IPS-NIHi7 (cell line): ENCODE data around the gene FBN2.

ENCODE experiments used
- DNase-seq: peaks from one replicate; pipeline ENCODE4 v3.0.0; 2012; ENCODE audit warnings: mixed read lengths; ENCODE audit errors: extremely low spot score

FBN2 gene

GRCh38 chr5:128253161-128253560 lies 284.9 kb downstream of the FBN2 start:
- DNase-seq: no peak

GRCh38 chr5:128252756-128253155 lies 285.3 kb downstream of the FBN2 start:
- no peak for DNase-seq

DNA sequence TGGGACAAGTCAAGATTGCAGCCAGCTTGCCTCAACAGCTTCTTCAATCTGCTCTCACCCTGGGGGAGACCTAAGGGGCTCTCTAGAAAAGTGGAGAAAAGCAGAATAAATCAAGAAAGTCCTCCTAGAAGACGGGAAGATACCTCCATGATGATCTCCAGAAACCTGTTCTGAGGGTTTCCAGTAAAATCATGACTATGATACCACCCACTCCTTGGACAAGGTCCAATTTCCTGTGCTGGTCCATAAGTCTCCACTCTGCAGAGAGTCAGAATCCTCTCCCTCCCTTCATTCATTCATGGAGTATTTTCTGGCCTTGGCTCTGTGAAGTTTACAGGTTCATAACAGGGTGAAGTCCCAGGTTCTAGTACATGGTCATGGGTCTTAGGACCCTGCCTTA lies 285.8 kb downstream of the FBN2 start:
- no peak for DNase-seq

DNA sequence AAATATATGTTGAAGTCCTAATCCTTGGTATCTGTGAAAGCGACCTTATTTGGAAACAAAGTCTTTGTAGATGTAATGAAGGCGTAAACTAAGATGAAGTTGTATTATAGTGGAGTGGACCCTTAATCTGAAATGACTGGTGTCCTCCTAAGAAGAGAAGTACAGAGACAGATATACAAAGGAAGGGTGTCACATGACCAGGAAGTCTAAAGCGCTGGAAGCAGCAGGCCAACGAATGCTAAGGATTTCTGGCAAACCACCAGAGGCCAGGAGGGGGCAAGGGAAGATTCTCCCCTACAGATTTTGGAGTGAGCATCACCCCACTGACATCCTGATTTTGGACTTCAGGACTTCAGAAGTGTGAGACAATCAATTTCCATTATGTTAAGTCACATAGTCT lies 292.1 kb downstream of the FBN2 start:
- DNase-seq: no peak

GRCh38 chr5:128243958-128244582 lies 294.0 kb downstream of the FBN2 start:
- no peak for DNase-seq

GRCh38 chr5:128241051-128241695 lies 296.9 kb downstream of the FBN2 start:
- no peak for DNase-seq

- no peak for DNase-seq
Measured at GRCh38 chr5:128237546-128237945, 300.5 kb downstream of the FBN2 start.

GRCh38 chr5:128237000-128237399 lies 301.0 kb downstream of the FBN2 start:
- no peak for DNase-seq

GRCh38 chr5:128236334-128236733 lies 301.7 kb downstream of the FBN2 start:
- no peak for DNase-seq

- DNase-seq: no peak
Measured at GRCh38 chr5:128234928-128235641, 303.0 kb downstream of the FBN2 start.

DNA sequence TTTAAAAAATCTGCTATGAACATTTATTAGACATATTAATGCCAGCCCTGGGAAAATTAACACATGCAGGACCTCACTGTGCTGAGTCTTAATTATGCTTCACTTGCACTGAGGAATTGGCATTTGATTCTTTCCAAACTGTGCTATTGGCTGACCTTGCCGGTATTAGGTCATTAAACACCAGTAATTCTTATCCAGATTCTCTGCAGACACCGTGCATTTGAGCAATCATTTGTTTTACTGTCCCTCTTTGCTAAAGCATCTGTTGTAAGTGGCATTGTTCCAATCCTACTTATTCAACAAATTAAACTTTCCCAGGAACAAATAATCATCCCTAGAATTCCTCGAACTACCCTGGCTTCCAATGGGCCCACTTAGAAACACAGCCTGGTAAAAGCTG lies 309.5 kb downstream of the FBN2 start:
- no peak for DNase-seq

GRCh38 chr5:128228008-128228407 lies 310.0 kb downstream of the FBN2 start:
- DNase-seq: no peak

- DNase-seq: no peak
Measured at GRCh38 chr5:128225245-128226030, 312.6 kb downstream of the FBN2 start.

DNA sequence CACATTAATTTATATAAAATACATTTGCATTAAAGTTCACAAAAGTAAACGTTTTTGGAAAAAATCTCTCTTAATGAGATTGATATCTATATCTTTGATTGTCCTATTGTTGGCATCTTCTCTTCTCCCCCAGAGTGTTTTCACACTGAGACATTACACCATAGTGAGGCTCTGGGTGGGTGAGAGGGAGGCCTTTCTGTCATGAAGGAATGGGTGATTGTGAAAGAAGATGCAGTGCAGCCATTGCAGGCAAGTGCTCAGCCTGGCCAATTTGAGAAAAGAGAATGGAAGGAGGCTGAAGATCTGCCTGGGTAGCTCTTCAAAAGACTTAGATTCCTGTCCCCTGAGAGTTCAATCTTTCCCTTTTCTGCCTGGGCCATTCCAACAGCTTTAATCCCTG lies 313.7 kb downstream of the FBN2 start:
- DNase-seq: no peak

- DNase-seq: no peak
Measured at GRCh38 chr5:128220841-128221240, 317.2 kb downstream of the FBN2 start.

DNA sequence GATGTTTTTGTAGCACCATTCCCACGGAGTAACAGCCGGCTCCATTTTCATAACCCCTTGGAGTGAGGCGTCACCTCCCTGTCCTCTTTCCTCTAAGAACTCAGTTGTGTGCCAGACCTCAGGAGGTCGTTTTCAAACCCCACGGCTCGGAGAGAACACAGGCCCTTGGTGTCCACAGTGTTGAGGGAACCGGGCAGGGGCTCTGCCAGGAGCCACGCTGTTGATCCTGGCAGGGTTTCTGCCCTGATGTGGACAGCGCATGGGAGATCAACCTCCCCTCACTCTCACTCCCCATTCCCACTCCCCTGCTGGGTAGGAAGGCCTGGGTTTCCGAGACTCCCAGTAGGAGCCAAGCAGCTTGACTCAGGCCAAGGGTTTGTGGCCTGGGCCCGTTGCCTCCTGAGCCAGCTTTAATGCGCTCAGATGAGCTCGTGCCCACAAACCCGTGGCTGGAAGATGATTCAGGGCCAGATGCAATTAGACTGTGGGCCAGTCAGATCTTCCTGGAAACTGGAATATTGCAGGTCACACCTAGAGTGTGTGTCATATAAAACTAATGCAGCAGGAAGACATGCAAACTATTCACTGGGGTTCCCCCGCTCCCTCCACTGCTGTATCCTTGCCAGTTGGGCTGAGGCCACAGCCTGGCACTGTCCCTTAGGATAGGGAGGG lies 321.0 kb downstream of the FBN2 start:
- DNase-seq: no peak

GRCh38 chr5:128216285-128216684 lies 321.8 kb downstream of the FBN2 start:
- DNase-seq: no peak

- no peak for DNase-seq
Measured at GRCh38 chr5:128213833-128214232, 324.2 kb downstream of the FBN2 start.

GRCh38 chr5:128213340-128213739 lies 324.7 kb downstream of the FBN2 start:
- peak; percentile 55 for DNase-seq

DNA sequence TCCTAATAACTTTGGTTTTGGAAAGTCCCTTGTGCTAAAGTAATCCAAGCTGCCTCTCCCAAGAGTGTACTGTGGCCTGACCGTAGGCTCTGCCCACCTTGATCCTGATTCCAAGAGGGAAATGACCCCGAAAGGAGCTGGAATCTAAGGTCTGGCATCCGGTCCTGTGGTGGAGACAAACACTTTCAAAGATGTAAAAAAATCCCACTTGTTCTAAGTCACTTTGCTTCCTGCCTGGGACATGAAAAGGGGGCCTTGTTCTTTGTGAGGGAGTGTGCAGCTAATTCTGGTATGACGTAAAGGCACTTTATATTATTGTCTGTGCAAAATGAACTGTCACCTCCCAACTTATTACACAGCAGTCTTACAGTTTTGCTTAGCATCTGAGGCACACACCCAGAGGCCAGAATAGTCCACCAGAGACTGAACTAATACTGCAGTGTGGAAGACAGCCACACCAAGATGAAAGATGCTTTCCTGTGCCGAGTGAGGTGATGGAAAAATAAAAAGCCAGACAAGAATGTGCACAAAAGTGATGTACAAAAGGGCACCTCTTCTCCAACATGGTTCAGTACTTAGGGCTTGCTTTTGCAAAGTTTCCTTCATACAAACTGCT lies 325.7 kb downstream of the FBN2 start:
- no peak for DNase-seq

DNA sequence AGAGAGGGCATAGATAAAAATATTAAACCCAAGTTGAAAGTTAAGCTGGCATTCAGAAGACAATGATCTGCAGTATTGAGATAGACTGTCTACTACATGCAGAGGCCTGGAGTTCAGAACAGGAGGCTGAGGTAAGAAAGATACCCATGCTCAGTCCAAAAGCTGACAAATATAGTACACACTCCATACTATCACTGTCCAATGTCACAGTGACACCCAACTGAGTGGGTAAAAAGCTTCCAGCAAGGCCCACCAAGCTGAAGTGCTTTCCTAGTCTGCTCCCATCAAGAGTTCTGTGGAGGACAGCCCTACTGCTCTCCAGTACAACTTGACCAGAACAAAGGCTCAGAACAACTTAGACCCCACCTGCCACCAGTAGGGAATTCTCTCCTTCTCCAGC lies 329.6 kb downstream of the FBN2 start:
- no peak for DNase-seq
